A549 (cell line): Measurements from ENCODE around the gene L3MBTL4. TPM values are rescaled to one million over a fixed set of nuclear protein-coding genes. Genes with fewer than 3 reads are reported as not detected.

Experiments
- ATAC-seq, 2 experiments: fragments of 200-7000 bp in 1 of 2; fragments of >200 bp in 1 of 2; cut with Nextera tagmentation in 1 of 2; cut with Tn5 transposase in 1 of 2; 3 replicates each; pipeline versions ENCODE4 v1.8.0 to v1.9.1; 2018 to 2020; ENCODE audit warnings: mild to moderate bottlenecking in 1 of 2, moderate library complexity in 1 of 2
- CTCF ChIA-PET: fragments of 300-600 bp; sonication (Branson Sonifier 250); formaldehyde crosslinking; extraction: SDS; loops from one replicate; lab custom pipeline; 2021; ENCODE audit warnings: antibody characterized with exemption, inconsistent platforms; lab: Yijun Ruan, JAX
- POLR2A ChIA-PET: fragments of 350-600 bp; formaldehyde crosslinking; extraction: SDS; loops from one replicate; lab custom pipeline; 2021; ENCODE audit warnings: antibody characterized with exemption, inconsistent platforms; lab: Yijun Ruan, JAX
- DNase-seq, 2 experiments: peaks; one replicate each; pipeline versions ENCODE4 v3.0.0 to v3.0.0-alpha.2; 2011 to 2016; ENCODE audit warnings: low read depth in 1 of 2, low spot score in 1 of 2
- FAIRE-seq: peaks from 2 replicates; lab custom pipeline; 2011; peaks lifted over from hg19 to GRCh38; lab: Jason Lieb, UNC
- H3K27ac ChIP-seq, 2 experiments: fragments of >200 bp; sonication (Bioruptor Twin); formaldehyde crosslinking; 3 replicates each; pipeline ENCODE4 v1.5.1; 2016 to 2017
- H3K4me1 ChIP-seq: fragments of >200 bp; sonication (Bioruptor Twin); formaldehyde crosslinking; 3 replicates; pipeline ENCODE4 v1.6.1; 2016
- H3K4me2 ChIP-seq: fragments of >200 bp; sonication (Bioruptor Twin); formaldehyde crosslinking; 3 replicates; pipeline ENCODE4 v1.6.1; 2016
- H3K4me3 ChIP-seq: fragments of >200 bp; sonication (Bioruptor Twin); formaldehyde crosslinking; 3 replicates; pipeline ENCODE4 v1.5.1; 2016
- H3K9me3 ChIP-seq: fragments of >200 bp; sonication (Bioruptor Twin); formaldehyde crosslinking; 3 replicates; pipeline ENCODE4 v1.6.1; 2016
- CBX8 ChIP-seq: fragments of 200-600 bp; sonication (generic); IDR thresholded peaks from 2 replicates; pipeline ENCODE4 v1.6.1; 2016
- HMGXB4 ChIP-seq: fragments of 250-450 bp; sonication (Bioruptor Pico); IDR thresholded peaks from 2 replicates; pipeline ENCODE4 v1.5.0; 2021; ENCODE audit warnings: mild to moderate bottlenecking, moderate library complexity, borderline replicate concordance
- HOXA7 ChIP-seq: fragments of 250-450 bp; sonication (Bioruptor Pico); IDR thresholded peaks from 2 replicates; pipeline ENCODE4 v1.5.0; 2020; ENCODE audit warnings: mild to moderate bottlenecking, moderate library complexity
- HOXB13 ChIP-seq: fragments of 250-450 bp; sonication (Bioruptor Pico); IDR thresholded peaks from 2 replicates; pipeline ENCODE4 v1.5.0; 2020; ENCODE audit warnings: low read depth, mild to moderate bottlenecking, moderate library complexity
- JUNB ChIP-seq: fragments of >200 bp; sonication (Bioruptor Twin); formaldehyde crosslinking; IDR thresholded peaks from 2 replicates; pipeline ENCODE4 v1.6.1; 2016
- KDM5A ChIP-seq: fragments of 200-600 bp; sonication (generic); IDR thresholded peaks from 2 replicates; pipeline ENCODE4 v1.6.1; 2016; ENCODE audit warnings: antibody characterized with exemption, mild to moderate bottlenecking
- MAFK ChIP-seq: fragments of 450-650 bp; IDR thresholded peaks from 2 replicates; pipeline ENCODE4 v1.6.1; 2014; ENCODE audit not compliant: partially characterized antibody
- POLR2AphosphoS2 ChIP-seq: conservative IDR thresholded peaks from 2 replicates; pipeline ENCODE4 v1.6.1; 2012; ENCODE audit warnings: low read length, improper control_type of control experiment, inconsistent platforms
- RCOR1 ChIP-seq: fragments of 150-350 bp; IDR thresholded peaks from 2 replicates; pipeline ENCODE4 v1.6.1; 2014; ENCODE audit warnings: antibody characterized with exemption, low read length, low read depth
- REST ChIP-seq: fragments of 200-600 bp; sonication (generic); IDR thresholded peaks from 2 replicates; pipeline ENCODE4 v1.6.1; 2016; ENCODE audit warnings: antibody characterized with exemption, mild to moderate bottlenecking, moderate library complexity
- SMC3 ChIP-seq: fragments of >200 bp; sonication (Bioruptor Twin); formaldehyde crosslinking; IDR thresholded peaks from 3 replicates; pipeline ENCODE4 v1.6.1; 2018; ENCODE audit warnings: inconsistent platforms
- ZC3H11A ChIP-seq: fragments of 450-650 bp; IDR thresholded peaks from 2 replicates; pipeline ENCODE4 v1.6.1; 2014; ENCODE audit warnings: antibody characterized with exemption, mild to moderate bottlenecking
- ZFP36 ChIP-seq: fragments of 450-650 bp; IDR thresholded peaks from 2 replicates; pipeline ENCODE4 v1.6.1; 2014; ENCODE audit warnings: borderline replicate concordance; ENCODE audit not compliant: partially characterized antibody
- WGBS: methylation state at CpG from one replicate; pipeline ENCODE4 v1.1.6; 2017; ENCODE audit errors: missing lambda C conversion rate; 5-methylcytosine and 5-hydroxymethylcytosine counted together
- polyA plus RNA-seq, 4 experiments: library from polyadenylated mRNA; depleted of rRNA in 3 of 4; stranded (reverse); fragments of >200 nt; fragmentation: RNase III in 1 of 4; extraction: RNeasy Plus Mini Kit Qiagen cat#74134 plus additional on column Dnase treatment in 1 of 4; gene quantifications; 2 replicates in 3 of 4; 3 replicates in 1 of 4; pipeline ENCODE4 v1.2.3, GENCODE V29; 2011 to 2017
- TF ChIP-seq, protein P1 (sequence below): fragments of 450-650 bp; IDR thresholded peaks from 2 replicates; pipeline ENCODE4 v1.6.1; 2014; ENCODE audit warnings: antibody characterized with exemption
- TF ChIP-seq, protein P2 (sequence below): IDR thresholded peaks from 2 replicates; pipeline ENCODE4 v1.6.1; 2012
- TF ChIP-seq, protein P3 (sequence below): fragments of >200 bp; sonication (Bioruptor Twin); formaldehyde crosslinking; IDR thresholded peaks from 3 replicates; pipeline ENCODE4 v1.6.1; 2016
- TF ChIP-seq, protein P4 (sequence below): fragments of 250-450 bp; sonication (Bioruptor Pico); IDR thresholded peaks from 2 replicates; pipeline ENCODE4 v1.5.0; 2020; ENCODE audit warnings: low read depth, mild to moderate bottlenecking, moderate library complexity

The L3MBTL4 gene
- polyA plus RNA-seq, 2 of the 4 experiments (the other 2 are of a cell fraction) = 0.03 to 0.06 TPM

DNA sequence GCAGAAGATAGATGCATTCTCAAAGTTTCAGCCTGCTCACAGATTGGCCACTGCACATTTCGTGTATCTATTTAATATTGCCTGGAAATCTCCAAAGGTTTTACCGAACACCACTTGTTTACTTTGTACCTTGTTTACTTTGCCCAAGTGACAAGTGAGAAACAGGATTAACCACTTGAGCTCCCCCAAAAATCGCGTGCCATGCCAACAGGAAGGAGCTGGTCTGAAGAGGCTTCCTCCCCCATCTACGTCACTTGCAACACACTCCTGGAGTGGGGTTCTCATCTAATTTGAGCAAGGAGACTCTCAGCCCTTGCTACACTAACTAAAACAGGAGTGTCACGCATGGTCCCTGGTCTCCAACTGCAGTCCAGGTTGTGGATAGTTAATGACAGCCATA, 306.9 kb downstream of the L3MBTL4 start:
- TF ChIP-seq JUNB = no peak
- TF ChIP-seq CBX8 = no peak
- no peak for TF ChIP-seq MAFK
- TF ChIP-seq, protein P1, sequence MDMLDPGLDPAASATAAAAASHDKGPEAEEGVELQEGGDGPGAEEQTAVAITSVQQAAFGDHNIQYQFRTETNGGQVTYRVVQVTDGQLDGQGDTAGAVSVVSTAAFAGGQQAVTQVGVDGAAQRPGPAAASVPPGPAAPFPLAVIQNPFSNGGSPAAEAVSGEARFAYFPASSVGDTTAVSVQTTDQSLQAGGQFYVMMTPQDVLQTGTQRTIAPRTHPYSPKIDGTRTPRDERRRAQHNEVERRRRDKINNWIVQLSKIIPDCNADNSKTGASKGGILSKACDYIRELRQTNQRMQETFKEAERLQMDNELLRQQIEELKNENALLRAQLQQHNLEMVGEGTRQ = no peak
- no peak for TF ChIP-seq HOXB13 (CRISPR knock-in tag)
- no peak for TF ChIP-seq KDM5A
- no peak for TF ChIP-seq HOXA7 (CRISPR knock-in tag)
- no peak for TF ChIP-seq RCOR1
- TF ChIP-seq POLR2AphosphoS2 = no peak
- TF ChIP-seq REST = no peak
- TF ChIP-seq, protein P2, sequence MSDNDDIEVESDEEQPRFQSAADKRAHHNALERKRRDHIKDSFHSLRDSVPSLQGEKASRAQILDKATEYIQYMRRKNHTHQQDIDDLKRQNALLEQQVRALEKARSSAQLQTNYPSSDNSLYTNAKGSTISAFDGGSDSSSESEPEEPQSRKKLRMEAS = no peak
- no peak for TF ChIP-seq HMGXB4 (CRISPR knock-in tag)
- no peak for TF ChIP-seq ZC3H11A
- TF ChIP-seq, protein P3, sequence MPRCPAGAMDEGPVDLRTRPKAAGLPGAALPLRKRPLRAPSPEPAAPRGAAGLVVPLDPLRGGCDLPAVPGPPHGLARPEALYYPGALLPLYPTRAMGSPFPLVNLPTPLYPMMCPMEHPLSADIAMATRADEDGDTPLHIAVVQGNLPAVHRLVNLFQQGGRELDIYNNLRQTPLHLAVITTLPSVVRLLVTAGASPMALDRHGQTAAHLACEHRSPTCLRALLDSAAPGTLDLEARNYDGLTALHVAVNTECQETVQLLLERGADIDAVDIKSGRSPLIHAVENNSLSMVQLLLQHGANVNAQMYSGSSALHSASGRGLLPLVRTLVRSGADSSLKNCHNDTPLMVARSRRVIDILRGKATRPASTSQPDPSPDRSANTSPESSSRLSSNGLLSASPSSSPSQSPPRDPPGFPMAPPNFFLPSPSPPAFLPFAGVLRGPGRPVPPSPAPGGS = no peak
- no peak for TF ChIP-seq ZFP36
- TF ChIP-seq, protein P4, sequence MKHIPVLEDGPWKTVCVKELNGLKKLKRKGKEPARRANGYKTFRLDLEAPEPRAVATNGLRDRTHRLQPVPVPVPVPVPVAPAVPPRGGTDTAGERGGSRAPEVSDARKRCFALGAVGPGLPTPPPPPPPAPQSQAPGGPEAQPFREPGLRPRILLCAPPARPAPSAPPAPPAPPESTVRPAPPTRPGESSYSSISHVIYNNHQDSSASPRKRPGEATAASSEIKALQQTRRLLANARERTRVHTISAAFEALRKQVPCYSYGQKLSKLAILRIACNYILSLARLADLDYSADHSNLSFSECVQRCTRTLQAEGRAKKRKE (CRISPR knock-in tag) = no peak
- TF ChIP-seq, all 56 proteins: peak for 0
- Histone ChIP-seq H3K4me1 (no peaks in the 10 kb centered on the region), H3K4me3 (no peak overlapping the region), H3K4me2 (no peak overlapping the region), H3K9me3 (no peaks in the 10 kb centered on the region), H3K27ac (no peak overlapping the region)
- FAIRE-seq (no peak), DNase-seq (no peak), ATAC-seq (no peak)
- ChIA-PET CTCF (no interaction called here), POLR2A (no interaction called here)
- 13% methylated on average over 6 of the region's 6 CpGs for WGBS

DNA sequence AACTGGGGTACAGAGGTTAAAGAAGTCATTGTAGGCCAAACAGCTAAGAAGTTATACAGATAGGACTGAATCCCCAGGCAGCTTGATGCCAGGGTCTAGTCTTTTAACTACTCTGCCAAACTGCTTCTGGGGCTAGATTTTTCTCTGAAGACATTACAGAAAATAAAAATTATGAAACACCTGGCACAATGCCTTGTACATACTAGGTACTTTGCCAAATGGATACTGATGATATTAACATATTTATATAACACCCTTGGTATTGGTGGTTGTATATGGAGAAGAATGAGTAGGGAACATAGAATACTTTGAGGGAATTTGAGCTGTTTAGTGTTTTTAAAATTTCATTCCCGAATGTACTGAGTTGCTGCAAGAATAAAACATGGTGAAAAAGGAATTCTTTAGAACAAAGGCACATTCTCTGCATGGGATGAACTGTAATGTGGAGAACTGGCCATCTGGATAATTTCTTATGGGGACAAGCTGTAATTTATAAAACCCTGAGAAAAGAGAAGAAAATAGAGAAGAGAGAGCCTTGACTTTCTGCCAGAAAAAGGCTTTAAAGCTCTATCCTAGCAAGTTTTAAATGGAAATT, 308.5 kb downstream of the L3MBTL4 start:
- ATAC-seq = no peak
- no peak for TF ChIP-seq SMC3
- no peak for FAIRE-seq
- 0% methylated on average over 1 of the region's 1 CpG for WGBS
- H3K4me3 ChIP-seq = no peak overlapping the region
- no peaks in the 10 kb centered on the region for H3K9me3 ChIP-seq
- no peaks in the 10 kb centered on the region for H3K4me1 ChIP-seq
- no peak for DNase-seq
- ChIA-PET POLR2A (no interaction called here), CTCF (no interaction called here)
- no peak overlapping the region for H3K4me2 ChIP-seq
- H3K27ac ChIP-seq = no peak overlapping the region
